B cell (primary cell): ENCODE data around the gene PIM1.

Experiments
- EZH2 ChIP-seq: IDR thresholded peaks from 2 replicates; pipeline ENCODE4 v1.6.1; 2012; ENCODE audit warnings: borderline replicate concordance, low read depth, mild to moderate bottlenecking, moderate library complexity, low read length; ENCODE audit not compliant: insufficient read depth, poor library complexity, severe bottlenecking
- TF ChIP-seq, protein P1 (sequence below): fragments of 200-600 bp; IDR thresholded peaks from one replicate; pipeline ENCODE4 v1.8.0; 2022; ENCODE audit warnings: antibody characterized with exemption, mild to moderate bottlenecking

DNA sequence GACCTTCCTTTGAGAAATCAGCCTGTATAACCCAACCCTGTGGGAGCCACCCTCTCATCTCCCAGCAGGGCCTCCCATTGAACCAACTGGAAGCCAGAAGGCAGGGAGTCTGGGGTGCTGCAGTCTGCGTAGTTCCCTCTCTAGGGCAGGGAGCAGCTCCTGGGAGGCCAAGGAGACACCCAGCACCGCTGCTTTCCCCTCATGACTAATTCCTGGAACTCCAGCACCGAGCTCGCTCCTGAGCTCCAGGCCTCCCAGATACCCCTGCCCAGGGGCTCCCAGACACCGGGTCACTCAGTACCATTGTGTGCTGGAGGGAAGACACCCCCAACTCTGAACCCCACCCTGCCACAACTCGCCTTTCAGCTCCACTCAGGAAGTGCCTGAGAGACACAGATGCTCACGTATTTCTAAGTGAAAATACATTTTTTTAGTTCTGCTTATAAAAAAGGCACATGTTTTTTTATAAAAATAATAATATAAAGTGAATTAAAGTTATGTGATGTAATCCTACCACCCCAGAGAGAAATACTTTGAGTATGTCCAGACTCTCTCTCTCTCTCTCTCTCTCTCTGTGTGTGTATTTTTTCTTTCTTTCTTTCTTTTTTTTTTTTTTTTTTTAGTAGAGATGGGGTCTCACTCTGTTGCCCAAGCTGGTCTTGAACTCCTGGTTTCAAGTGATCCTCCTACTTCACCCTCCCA lies 17.5 kb downstream of the PIM1 start:
- TF ChIP-seq, protein P1, sequence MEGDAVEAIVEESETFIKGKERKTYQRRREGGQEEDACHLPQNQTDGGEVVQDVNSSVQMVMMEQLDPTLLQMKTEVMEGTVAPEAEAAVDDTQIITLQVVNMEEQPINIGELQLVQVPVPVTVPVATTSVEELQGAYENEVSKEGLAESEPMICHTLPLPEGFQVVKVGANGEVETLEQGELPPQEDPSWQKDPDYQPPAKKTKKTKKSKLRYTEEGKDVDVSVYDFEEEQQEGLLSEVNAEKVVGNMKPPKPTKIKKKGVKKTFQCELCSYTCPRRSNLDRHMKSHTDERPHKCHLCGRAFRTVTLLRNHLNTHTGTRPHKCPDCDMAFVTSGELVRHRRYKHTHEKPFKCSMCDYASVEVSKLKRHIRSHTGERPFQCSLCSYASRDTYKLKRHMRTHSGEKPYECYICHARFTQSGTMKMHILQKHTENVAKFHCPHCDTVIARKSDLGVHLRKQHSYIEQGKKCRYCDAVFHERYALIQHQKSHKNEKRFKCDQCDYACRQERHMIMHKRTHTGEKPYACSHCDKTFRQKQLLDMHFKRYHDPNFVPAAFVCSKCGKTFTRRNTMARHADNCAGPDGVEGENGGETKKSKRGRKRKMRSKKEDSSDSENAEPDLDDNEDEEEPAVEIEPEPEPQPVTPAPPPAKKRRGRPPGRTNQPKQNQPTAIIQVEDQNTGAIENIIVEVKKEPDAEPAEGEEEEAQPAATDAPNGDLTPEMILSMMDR = no peak
- no peak for TF ChIP-seq EZH2
